HG03159 (cell line): ENCODE measurements around the gene SECISBP2.
"Not testable (repeated sequence)": the region's sequence is repeated elsewhere in the genome, so short reads cannot be mapped to it uniquely, and the experiment has no call there.

ENCODE experiments used
- ATAC-seq: cut with Tn5 transposase; IDR thresholded peaks from one replicate; pipeline ENCODE4 v1.9.1; 2021; ENCODE audit warnings: mild to moderate bottlenecking, moderate library complexity; ENCODE audit not compliant: unreplicated experiment

Gene SECISBP2

GRCh38 chr9:89309166-89309565, 9.1 kb upstream of the SECISBP2 start:
- ATAC-seq: no peak

DNA sequence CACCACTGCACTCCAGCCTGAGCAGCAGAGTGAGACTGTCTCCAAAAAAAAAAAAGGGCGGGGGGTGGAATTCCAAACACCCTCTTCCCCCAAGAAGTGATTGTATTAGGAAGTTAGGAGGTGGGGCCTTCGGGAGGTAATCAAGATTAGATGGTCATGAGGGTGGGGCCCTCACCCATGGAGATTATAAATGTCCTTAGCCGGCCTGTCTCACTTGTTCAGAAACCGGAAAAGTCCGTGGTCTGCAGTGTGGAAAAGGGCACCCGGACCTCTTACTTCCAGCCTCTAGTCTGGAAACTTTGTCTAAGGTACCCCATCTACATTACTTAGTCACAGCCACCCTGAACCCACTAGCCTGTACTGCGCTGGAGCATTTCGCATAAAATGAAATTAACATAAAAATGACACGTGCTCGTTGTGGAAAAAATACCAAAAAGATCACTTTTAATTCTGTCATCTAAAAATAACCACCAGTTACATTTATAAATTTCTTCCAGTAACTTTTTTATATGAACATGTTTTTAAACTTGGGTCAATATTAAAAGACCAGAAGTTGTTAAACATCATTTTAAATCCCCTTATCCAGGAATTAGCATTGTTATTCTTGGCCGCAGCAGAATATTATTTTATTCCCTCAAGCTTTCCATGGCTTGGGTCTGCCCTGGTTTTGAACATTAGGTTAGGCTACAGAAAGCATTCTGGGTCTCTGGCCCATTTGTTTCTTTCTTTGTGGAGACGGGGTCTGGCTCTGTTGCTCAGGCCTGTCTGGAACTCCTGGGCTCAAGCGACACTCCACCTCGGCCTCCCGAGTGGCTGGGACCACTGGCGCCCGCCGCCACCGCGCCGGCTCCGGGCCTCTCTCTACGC, 8.5 kb upstream of the SECISBP2 start:
- ATAC-seq: no peak

DNA sequence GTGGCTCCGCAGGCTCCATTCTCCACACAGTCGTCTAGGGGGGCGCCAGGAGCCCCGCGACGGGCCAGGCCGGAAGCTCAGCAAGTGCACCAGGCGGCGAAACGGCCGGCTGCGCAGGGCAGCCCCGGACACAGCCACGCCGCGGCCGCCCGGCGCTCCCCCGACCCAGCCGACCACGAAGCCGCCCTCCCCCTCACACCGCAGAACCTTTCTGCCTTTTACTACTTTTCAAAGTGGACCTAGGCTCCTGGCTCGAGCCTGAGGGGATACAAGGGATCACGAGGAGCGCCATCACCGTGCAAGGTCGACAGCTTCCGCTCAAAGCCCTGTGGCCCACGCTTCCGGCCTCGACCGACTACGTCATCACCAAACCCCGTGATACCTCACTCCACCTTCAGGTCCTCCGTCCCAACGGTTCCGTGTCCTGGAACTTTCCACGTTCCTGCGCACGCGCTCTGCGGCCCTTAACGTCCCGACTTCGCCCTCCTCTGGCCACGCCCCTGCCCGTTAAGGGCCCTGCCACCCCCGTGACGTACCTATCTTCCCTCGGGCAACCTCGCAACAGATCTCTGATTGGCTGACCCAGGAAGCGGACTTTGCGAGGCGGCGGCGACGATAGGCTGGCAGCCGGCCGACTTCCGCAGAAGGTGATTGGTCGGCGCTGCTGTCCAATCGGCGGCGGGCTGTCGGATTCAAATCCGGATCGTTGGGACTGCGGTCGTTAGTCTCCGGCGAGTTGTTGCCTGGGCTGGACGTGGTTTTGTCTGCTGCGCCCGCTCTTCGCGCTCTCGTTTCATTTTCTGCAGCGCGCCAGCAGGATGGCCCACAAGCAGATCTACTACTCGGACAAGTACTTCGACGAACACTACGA, 7.6 kb upstream of the SECISBP2 start, which contains the start of gene CKS2:
TSS of gene CKS2 (plus strand) at position 721 of the 871 bp plus-strand sequence. CDS start at position 819, 98 bp downstream.
- ATAC-seq: peak; percentile 90

DNA sequence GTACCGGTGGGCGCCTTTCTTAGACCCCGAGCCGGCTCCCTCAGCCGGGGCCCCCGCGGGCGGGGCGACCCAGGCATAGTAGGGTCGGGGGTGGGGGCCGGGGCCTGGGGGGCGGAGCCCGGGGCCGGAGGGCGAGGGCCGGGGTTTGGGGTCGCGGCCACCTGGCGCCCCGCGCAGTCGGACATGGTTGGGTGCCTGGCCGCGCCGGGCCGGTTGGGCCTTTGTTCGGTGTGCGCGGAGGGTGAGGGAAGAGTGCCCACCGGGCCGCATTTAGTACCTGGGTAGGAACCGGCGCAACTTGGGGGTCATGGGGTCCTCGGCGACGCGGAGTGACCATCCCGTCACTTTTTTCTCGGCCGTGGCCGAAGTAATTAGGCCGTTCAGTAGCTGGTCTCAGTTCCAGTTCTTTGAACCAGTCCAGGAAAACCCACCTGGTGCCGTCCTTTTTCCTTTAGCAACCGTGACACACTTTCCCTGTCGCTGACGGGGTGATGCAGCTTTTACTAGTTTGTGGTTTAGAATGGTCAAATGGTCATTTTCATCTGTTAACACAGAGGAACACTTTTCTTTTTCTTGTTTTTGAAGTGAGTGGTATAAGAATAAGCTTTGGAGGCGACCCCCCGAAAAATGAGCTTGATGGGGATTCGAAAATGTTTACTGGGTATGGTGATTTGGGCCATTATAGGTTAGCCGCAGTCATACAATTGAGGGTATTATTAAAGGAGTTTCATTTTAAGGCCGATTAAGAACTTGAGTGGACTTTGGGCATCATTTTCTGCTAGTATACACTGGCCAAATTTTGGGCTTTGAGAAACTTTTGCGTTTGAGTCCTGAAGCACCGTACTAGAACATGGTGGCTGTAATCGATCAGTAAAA, 6.7 kb upstream of the SECISBP2 start:
- ATAC-seq: no peak

DNA sequence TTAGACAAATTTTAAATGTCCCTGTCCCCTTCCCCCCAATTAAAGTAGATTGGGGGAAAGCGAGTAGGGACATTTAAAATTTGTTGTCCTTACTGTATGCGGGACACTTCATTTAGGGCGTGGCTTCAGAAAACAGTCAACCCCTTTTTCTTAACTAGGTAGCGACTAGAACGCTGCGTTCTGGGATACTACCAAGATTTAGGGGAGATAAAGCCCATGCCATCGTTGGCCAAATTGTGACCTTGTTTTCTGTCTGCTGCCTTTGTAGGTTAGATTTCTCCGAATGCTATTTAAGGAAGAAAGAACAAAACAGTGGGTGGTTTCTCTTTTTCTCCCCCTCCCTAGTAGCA, 6.1 kb upstream of the SECISBP2 start:
- ATAC-seq: no peak

- ATAC-seq: no peak
These were observed 4.5 kb upstream of the SECISBP2 start for GRCh38 chr9:89313842-89314241.

DNA sequence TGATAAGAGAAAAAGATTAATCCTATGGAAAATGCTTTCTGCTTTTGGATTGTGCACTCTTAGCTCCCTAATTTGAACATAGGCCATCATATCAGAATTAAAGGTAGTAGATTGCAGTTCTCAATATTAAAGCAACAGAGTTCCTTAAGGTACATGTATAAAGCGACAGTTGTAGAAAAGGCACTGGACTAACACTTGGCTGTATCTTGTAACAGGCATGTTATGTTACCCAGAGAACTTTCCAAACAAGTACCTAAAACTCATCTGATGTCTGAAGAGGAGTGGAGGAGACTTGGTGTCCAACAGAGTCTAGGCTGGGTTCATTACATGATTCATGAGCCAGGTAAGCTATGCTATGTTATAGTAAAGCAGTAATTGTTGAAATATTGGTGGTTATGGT, 3.3 kb upstream of the SECISBP2 start:
- no peak for ATAC-seq

DNA sequence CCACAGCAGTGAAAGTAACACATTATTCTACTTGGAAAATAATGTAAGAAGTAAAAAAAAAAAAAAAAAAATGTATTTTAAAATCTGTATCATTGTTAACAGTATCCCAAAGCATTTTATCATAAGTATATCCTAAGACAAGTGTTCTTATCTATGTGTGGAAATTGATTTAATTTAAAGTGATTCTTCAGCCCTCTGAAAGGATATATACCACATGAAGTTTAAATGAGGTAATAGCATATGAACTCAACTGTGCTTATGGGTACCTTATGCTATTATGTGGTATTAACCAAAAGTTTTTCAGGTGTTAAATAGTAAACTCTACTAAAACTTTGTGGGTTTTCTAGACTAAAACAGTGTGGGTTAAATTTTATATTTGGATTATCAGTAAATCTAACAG, 2.8 kb upstream of the SECISBP2 start:
- ATAC-seq: no peak

- ATAC-seq: no peak
These were observed 1.0 kb upstream of the SECISBP2 start for GRCh38 chr9:89317282-89317681.

GRCh38 chr9:89319015-89319905, 960 bp downstream of the SECISBP2 start:
- ATAC-seq: no peak

GRCh38 chr9:89323390-89323789, 5.1 kb downstream of the SECISBP2 start:
- ATAC-seq: no peak

- no peak for ATAC-seq
These were observed 7.4 kb downstream of the SECISBP2 start for GRCh38 chr9:89325733-89326132.

- ATAC-seq: no peak
These were observed 9.8 kb downstream of the SECISBP2 start for GRCh38 chr9:89328064-89328463.

- ATAC-seq: no peak
These were observed 11.6 kb downstream of the SECISBP2 start for GRCh38 chr9:89329917-89330316.

DNA sequence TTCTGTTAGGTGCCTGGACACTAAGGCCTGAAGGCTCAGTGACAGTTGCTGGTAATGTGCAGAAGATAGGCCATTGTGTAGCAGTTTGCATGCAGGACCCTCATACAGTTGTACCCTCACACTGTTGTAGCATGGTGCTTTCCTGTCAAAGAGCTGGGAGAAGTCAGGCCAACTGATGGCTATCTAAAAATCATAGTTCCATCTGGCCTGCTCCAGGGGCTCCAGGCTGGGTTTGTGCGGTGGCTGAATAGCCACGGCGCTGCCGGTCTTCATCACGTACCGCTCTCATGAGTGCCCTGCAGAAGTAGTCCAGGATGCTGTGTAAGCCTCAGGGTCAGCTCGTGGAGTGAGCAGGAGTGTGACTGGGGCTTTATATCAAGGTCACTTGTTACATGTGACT, 12.2 kb downstream of the SECISBP2 start:
- no peak for ATAC-seq

DNA sequence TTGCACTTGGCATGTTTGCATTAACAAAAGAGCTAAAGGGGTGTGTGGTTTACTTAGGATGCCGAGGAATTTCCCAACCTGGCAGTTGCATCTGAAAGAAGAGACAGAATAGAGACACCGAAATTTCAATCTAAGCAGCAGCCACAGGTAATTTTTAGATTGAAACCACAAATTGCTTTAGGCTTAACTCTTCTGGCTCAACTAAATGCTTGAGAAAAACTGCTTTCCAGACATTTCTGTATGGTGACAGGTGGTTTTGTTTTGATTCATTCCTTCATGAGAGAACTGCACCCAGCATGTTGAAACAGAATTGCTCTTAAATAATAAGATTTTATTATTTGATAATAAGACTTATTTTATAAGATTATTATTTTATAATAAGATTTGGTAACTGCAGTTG, 21.5 kb downstream of the SECISBP2 start:
- no peak for ATAC-seq

DNA sequence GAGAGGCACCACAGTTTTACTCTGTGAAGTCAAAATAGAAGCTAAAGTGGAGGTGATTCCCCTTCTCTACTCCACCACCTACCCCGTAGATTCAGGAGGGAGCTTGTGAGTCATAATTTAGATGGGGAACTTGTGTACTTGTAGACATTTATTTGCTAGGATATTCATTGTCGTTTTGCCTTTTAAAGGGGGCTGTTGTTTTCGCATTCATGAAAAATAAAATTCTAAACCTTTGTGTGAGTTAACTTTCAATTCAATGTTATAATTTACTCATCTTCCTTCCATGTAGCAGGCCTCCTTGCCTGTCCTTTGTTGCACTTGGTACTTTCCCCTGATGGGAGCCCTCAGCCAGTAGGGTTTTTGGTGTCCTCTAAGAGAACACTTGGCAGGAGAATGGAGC, 22.0 kb downstream of the SECISBP2 start:
- no peak for ATAC-seq

GRCh38 chr9:89342213-89342612, 23.9 kb downstream of the SECISBP2 start:
- no peak for ATAC-seq

- no peak for ATAC-seq
These were observed 24.6 kb downstream of the SECISBP2 start for GRCh38 chr9:89342948-89343347.

DNA sequence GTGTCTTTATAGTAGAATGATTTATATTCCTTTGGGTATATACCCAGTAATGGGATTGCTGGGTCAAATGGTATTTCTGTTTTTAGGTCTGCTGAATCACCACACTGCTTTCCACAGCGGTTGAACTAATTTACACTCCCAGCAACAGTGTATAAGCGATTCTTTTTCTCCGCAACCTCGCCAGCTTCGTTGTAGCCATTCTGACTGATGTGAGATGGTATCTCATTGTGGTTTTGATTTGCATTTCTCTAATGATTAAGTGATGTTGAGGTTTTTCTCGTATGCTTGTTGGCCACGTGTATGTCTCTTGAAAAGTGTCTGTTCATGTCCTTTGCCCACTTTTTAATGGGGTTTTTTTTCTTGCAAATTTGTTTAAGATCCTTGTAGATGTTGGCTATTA, 25.5 kb downstream of the SECISBP2 start:
- ATAC-seq: not testable (repeated sequence)
